ENCODE results near the gene CCZ1. TPM values are rescaled to one million over a fixed set of nuclear protein-coding genes. Genes with fewer than 3 reads are reported as not detected.
"Not testable (repeated sequence)": the region's sequence is repeated elsewhere in the genome, so short reads cannot be mapped to it uniquely, and the experiment has no call there.

CCZ1 gene
- polyA plus RNA-seq, 6 donors from 2014 or later = 36.2 to 58.5 (median 52.4) TPM

- H3K36me3 Mint-ChIP-seq; H3K9me3 Mint-ChIP-seq; DNase-seq; H3K27me3 Mint-ChIP-seq; H3K27ac Mint-ChIP-seq; ATAC-seq (ENCODE audit: low read depth in 2 of 2); H3K4me3 Mint-ChIP-seq; H3K4me1 Mint-ChIP-seq: not testable (repeated sequence)
Observed at GRCh38 chr7:5879591-5879990, 18.9 kb upstream of the CCZ1 start.

- not testable (repeated sequence) for ATAC-seq (ENCODE audit: low read depth in 2 of 2); H3K9me3 Mint-ChIP-seq; H3K4me1 Mint-ChIP-seq; DNase-seq; H3K27me3 Mint-ChIP-seq; H3K4me3 Mint-ChIP-seq; H3K36me3 Mint-ChIP-seq; H3K27ac Mint-ChIP-seq
Observed at GRCh38 chr7:5880106-5880505, 18.4 kb upstream of the CCZ1 start.

DNA sequence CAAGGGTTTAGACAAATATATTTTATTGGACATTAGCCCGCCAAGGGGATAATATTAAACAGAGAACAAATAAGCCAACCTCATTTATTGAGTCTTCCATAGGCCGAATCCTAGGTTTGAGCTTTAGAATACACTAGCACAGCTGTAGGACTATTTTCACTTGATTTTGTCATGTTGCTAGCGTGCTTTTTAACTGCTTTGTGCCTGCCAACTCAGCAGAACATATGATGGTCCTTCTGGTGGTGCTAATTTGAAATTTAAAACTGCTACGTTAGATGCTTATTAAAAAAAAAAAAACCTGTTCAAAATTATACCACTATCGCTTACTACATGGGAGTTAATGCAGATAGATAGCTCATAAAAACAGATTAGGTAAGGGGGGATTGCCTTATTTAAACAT lies 14.1 kb upstream of the CCZ1 start:
- ATAC-seq (ENCODE audit: low read depth in 2 of 2); H3K27ac Mint-ChIP-seq; H3K9me3 Mint-ChIP-seq; H3K4me3 Mint-ChIP-seq; H3K36me3 Mint-ChIP-seq; DNase-seq; H3K27me3 Mint-ChIP-seq; H3K4me1 Mint-ChIP-seq: not testable (repeated sequence)

GRCh38 chr7:5888021-5888420 lies 10.5 kb upstream of the CCZ1 start:
- not testable (repeated sequence) for H3K9me3 Mint-ChIP-seq; ATAC-seq (ENCODE audit: low read depth in 2 of 2); DNase-seq; H3K36me3 Mint-ChIP-seq; H3K4me1 Mint-ChIP-seq; H3K27ac Mint-ChIP-seq; H3K4me3 Mint-ChIP-seq
- peaks cover 0 to 11% (median 3%) of the 10 kb centered on the region in 3 donors for H3K27me3 Mint-ChIP-seq

- not testable (repeated sequence) for H3K36me3 Mint-ChIP-seq; DNase-seq; H3K9me3 Mint-ChIP-seq; H3K4me3 Mint-ChIP-seq; H3K27ac Mint-ChIP-seq; H3K4me1 Mint-ChIP-seq; ATAC-seq (ENCODE audit: low read depth in 2 of 2)
- H3K27me3 Mint-ChIP-seq = peaks cover 0 to 11% (median 3%) of the 10 kb centered on the region in 3 donors
Observed at GRCh38 chr7:5890244-5890643, 8.3 kb upstream of the CCZ1 start.

DNA sequence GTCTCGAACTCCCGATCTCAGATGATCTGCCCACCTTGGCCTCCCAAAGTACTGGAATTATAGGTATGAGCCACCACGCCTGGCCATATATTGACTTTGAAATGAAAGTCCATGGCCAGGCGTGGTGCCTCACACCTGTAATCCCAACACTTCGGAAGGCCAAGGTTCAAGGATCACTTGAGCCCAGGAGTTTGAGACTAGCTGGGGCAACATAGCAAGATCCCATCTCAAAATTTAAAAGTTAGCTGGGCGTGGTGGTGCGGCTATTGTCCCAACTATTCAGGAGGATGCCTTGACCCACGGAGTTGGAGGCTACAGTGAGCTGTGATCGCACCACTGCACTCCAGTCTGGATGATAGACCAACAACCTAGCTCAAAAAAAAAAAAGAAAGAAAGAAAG lies 6.0 kb upstream of the CCZ1 start:
- H3K4me1 Mint-ChIP-seq = no peaks in the 10 kb centered on the region
- no peak overlapping the region for H3K27ac Mint-ChIP-seq
- DNase-seq (no peak), ATAC-seq (ENCODE audit: low read depth in 2 of 2) (no peak)
- no peaks in the 10 kb centered on the region for H3K36me3 Mint-ChIP-seq
- H3K9me3 Mint-ChIP-seq = no peaks in the 10 kb centered on the region
- H3K4me3 Mint-ChIP-seq = no peak overlapping the region
- peaks cover 0 to 11% (median 3%) of the 10 kb centered on the region in 3 donors for H3K27me3 Mint-ChIP-seq

GRCh38 chr7:5897369-5897919 lies 1.1 kb upstream of the CCZ1 start:
- not testable (repeated sequence) for H3K27me3 Mint-ChIP-seq; H3K4me1 Mint-ChIP-seq; ATAC-seq (ENCODE audit: low read depth in 2 of 2); H3K36me3 Mint-ChIP-seq; H3K9me3 Mint-ChIP-seq; DNase-seq; H3K27ac Mint-ChIP-seq
- H3K4me3 Mint-ChIP-seq = peak overlapping the region; percentile 38 to 94 (median 80)

DNA sequence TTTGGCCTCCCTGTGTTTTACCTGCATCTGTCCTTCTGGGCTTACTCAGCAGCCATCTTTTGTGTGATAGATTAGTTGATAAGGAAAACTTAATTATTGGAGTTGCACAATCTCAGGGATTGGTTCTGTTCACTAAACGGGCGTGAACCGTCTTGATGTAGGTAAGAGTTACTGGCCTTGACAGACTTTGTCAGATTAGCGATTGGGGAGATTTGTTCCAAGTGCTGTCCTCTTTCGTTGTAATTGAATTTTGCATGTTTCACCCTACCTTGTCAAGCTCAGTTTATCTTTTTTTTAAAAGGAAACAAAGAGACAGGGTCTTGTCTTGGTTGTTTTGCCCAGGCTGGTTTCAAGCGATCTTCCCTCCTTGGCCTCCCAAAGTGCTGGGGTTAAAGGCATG lies 4.5 kb downstream of the CCZ1 start:
- not testable (repeated sequence) for H3K27me3 Mint-ChIP-seq; H3K4me3 Mint-ChIP-seq; H3K36me3 Mint-ChIP-seq; H3K4me1 Mint-ChIP-seq; ATAC-seq (ENCODE audit: low read depth in 2 of 2); DNase-seq; H3K9me3 Mint-ChIP-seq
- peak overlapping the region in 1 of 6 donors; percentile 56 for H3K27ac Mint-ChIP-seq

DNA sequence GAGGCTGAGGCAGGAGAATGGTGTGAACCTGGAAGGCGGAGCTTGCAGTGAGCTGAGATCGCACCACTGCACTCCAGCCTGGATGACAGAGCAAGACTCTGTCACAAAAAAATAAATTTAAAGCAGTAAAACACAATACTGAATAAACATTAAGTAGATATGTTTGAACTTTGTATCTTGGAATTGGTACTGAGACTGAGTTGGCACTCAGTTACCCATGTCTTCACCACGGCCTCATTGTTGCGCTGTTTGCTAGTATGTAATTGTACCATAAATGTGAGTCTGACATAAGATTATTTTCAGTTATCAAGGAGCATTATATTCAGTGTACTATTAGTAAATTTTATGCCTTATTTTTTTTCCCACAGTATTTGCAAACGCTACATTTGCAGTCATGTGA lies 6.2 kb downstream of the CCZ1 start:
- not testable (repeated sequence) for H3K27me3 Mint-ChIP-seq, H3K4me3 Mint-ChIP-seq

DNA sequence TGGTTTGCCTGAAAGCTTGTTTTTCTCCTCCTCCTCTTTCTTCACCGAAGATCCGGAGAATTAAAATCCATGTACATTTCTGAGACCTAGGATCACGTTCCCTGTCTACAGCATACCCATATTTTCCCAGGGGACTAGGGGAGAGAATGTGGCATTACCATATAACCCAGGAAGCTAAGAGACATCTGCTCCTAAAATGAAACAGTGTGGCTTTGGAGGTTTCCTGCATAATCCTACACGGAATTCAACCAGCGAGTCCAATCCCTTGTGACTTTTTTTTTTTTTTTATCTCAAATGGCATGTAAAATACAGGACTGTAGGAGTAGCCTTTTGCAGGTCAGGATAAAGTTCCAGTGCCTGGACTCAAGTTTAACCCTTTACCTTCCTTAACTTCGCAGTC lies 10.3 kb downstream of the CCZ1 start:
- not testable (repeated sequence) for DNase-seq; H3K27ac Mint-ChIP-seq; H3K4me3 Mint-ChIP-seq; H3K9me3 Mint-ChIP-seq; H3K36me3 Mint-ChIP-seq; H3K4me1 Mint-ChIP-seq; ATAC-seq (ENCODE audit: low read depth in 2 of 2); H3K27me3 Mint-ChIP-seq

More for the DNA sequence above, 6.2 kb downstream of the CCZ1 start:
- not testable (repeated sequence) for H3K36me3 Mint-ChIP-seq; H3K27ac Mint-ChIP-seq; H3K9me3 Mint-ChIP-seq; ATAC-seq (ENCODE audit: low read depth in 2 of 2); H3K4me1 Mint-ChIP-seq; DNase-seq

DNA sequence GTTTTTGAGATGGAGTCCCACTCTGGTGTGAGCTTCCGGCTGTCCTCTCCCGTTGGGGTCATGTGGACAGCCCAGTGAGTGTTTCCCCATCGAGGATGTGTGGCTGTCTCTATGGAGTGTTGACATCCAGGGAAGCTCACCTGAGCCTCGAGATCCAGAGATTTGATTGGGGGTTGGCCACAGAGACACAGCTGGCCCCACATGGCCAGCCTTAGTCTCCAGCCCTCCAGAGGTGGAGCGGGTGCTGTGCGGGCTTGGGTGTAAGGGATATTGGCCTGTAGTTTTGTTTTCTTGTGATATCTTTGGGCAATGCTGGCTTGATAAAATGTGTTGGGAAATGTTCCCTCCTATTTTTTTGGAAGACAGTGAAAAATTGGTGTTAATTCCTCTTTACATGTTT lies 18.0 kb downstream of the CCZ1 start:
- not testable (repeated sequence) for DNase-seq; H3K4me3 Mint-ChIP-seq; H3K36me3 Mint-ChIP-seq; H3K9me3 Mint-ChIP-seq; H3K4me1 Mint-ChIP-seq; H3K27ac Mint-ChIP-seq; ATAC-seq (ENCODE audit: low read depth in 2 of 2); H3K27me3 Mint-ChIP-seq

- not testable (repeated sequence) for ATAC-seq (ENCODE audit: low read depth in 2 of 2); H3K27ac Mint-ChIP-seq; H3K36me3 Mint-ChIP-seq; DNase-seq; H3K4me1 Mint-ChIP-seq; H3K9me3 Mint-ChIP-seq; H3K4me3 Mint-ChIP-seq; H3K27me3 Mint-ChIP-seq
Observed at GRCh38 chr7:5924180-5924579, 25.6 kb downstream of the CCZ1 start.

- H3K27me3 Mint-ChIP-seq; ATAC-seq (ENCODE audit: low read depth in 2 of 2); H3K9me3 Mint-ChIP-seq; H3K4me3 Mint-ChIP-seq; H3K36me3 Mint-ChIP-seq; DNase-seq; H3K27ac Mint-ChIP-seq; H3K4me1 Mint-ChIP-seq: not testable (repeated sequence)
Observed at GRCh38 chr7:5924630-5925029, 26.1 kb downstream of the CCZ1 start.

DNA sequence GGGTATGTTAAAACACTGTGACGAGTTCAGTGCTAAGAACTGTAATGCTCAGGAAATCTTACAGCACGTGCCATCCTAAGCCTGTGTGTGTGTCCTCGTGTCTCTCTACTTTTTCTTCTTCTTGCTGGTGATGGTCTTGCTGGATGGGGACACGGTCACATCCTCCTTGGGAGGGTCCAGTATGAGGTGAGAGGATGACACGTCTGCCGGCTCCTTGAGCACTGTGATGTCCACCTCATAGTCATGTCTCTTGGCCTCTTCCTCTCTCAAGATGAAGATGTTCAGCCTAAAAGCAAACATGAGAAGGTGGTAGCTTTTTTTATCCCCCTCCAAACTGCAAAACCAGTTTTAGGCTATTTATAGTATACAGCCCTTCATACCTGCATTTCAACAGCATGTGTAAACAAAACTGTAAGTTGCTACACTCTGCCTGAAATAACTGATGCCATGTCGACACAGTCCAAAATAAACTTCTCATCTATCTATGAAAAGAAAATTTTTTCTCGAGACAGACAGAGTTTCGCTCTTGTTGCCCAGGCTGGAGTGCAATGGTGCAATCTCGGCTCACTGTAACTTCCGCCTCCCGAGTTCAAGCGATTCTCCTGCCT lies 27.8 kb downstream of the CCZ1 start:
- H3K27me3 Mint-ChIP-seq; H3K27ac Mint-ChIP-seq; H3K36me3 Mint-ChIP-seq; H3K9me3 Mint-ChIP-seq; H3K4me3 Mint-ChIP-seq; DNase-seq; H3K4me1 Mint-ChIP-seq; ATAC-seq (ENCODE audit: low read depth in 2 of 2): not testable (repeated sequence)

- DNase-seq, H3K9me3 Mint-ChIP-seq: not testable (repeated sequence)
Observed at GRCh38 chr7:5930290-5930689, 31.8 kb downstream of the CCZ1 start.

More at GRCh38 chr7:5930290-5930689, 31.8 kb downstream of the CCZ1 start:
- H3K4me1 Mint-ChIP-seq; H3K27me3 Mint-ChIP-seq; H3K27ac Mint-ChIP-seq; ATAC-seq (ENCODE audit: low read depth in 2 of 2); H3K36me3 Mint-ChIP-seq; H3K4me3 Mint-ChIP-seq: not testable (repeated sequence)

Measured in naive B cell (primary cell).